SK-N-SH (cell line): ENCODE data around the gene CACNA2D1. TPM values are rescaled to one million over a fixed set of nuclear protein-coding genes. Genes with fewer than 3 reads are reported as not detected.

ENCODE experiments used
- CTCF ChIA-PET: fragments of 300-600, 350-600 bp; formaldehyde crosslinking; extraction: SDS; loops from one replicate; lab custom pipeline; 2021; lab: Yijun Ruan, JAX
- POLR2A ChIA-PET: fragments of 350-600 bp; sonication (Branson Sonifier 250); formaldehyde crosslinking; extraction: SDS; loops from one replicate; lab custom pipeline; 2020; ENCODE audit warnings: antibody characterized with exemption, inconsistent platforms; lab: Yijun Ruan, JAX
- DNase-seq: peaks from one replicate; pipeline ENCODE4 v3.0.0; 2012
- H2AFZ ChIP-seq: fragments of 200-600 bp; sonication (generic); 2 replicates; pipeline ENCODE4 v1.8.1; 2016; ENCODE audit warnings: antibody characterized with exemption, mild to moderate bottlenecking, low read depth
- H3F3A ChIP-seq: fragments of 200-600 bp; sonication (generic); replicated peaks from 2 replicates; pipeline ENCODE3; 2016; ENCODE audit warnings: antibody characterized with exemption, mild to moderate bottlenecking; ENCODE audit not compliant: insufficient read depth
- H3K27ac ChIP-seq, 2 experiments: fragments of 200-500 bp in 1 of 2; fragments of 200-600 bp in 1 of 2; sonication (Bioruptor generic) in 1 of 2; sonication (generic), shearing (Covaris generic) in 1 of 2; 2 replicates each; pipeline versions ENCODE4 v1.5.1 to v1.6.1; 2014 to 2016; ENCODE audit warnings: low read depth in 2 of 2, inconsistent platforms in 1 of 2, low read length in 1 of 2, mild to moderate bottlenecking in 1 of 2, mixed read lengths in 1 of 2
- H3K27me3 ChIP-seq: fragments of 200-600 bp; sonication (generic), shearing (Covaris generic); 2 replicates; pipeline ENCODE4 v1.6.1; 2016; ENCODE audit warnings: mixed run types; ENCODE audit not compliant: insufficient read depth
- H3K36me3 ChIP-seq, 2 experiments: fragments of 200-500 bp in 1 of 2; fragments of 200-600 bp in 1 of 2; sonication (Bioruptor generic) in 1 of 2; sonication (generic) in 1 of 2; replicated peaks in 1 of 2; 2 replicates each; pipeline versions ENCODE3 to v1.5.1; 2014 to 2016; ENCODE audit warnings: low read length in 1 of 2, mild to moderate bottlenecking in 1 of 2; ENCODE audit not compliant: insufficient read depth in 2 of 2, control insufficient read depth in 1 of 2
- H3K4me1 ChIP-seq, 2 experiments: fragments of 200-500 bp in 1 of 2; fragments of 200-600 bp in 1 of 2; sonication (Bioruptor generic) in 1 of 2; sonication (generic), shearing (Covaris generic) in 1 of 2; 2 replicates each; pipeline versions ENCODE4 v1.5.1 to v1.6.1; 2014 to 2016; ENCODE audit warnings: low read depth in 1 of 2, low read length in 1 of 2, mixed run types in 1 of 2; ENCODE audit not compliant: insufficient read depth in 2 of 2, control insufficient read depth in 1 of 2
- H3K4me2 ChIP-seq: fragments of 200-600 bp; sonication (generic), shearing (Covaris generic); 2 replicates; pipeline ENCODE4 v1.6.1; 2017; ENCODE audit warnings: mixed run types
- H3K4me3 ChIP-seq, 2 experiments: fragments of 200-500 bp in 1 of 2; fragments of 200-600 bp in 1 of 2; sonication (Bioruptor generic) in 1 of 2; sonication (generic), shearing (Covaris generic) in 1 of 2; 2 replicates each; pipeline versions ENCODE4 v1.5.1 to v1.8.1; 2014 to 2016; ENCODE audit warnings: low read depth in 2 of 2, inconsistent platforms in 1 of 2, low read length in 1 of 2, mild to moderate bottlenecking in 1 of 2, mixed read lengths in 1 of 2, moderate library complexity in 1 of 2
- H3K79me2 ChIP-seq: fragments of 200-600 bp; sonication (generic); 2 replicates; pipeline ENCODE4 v1.8.1; 2017; ENCODE audit warnings: mild to moderate bottlenecking; ENCODE audit not compliant: insufficient read depth
- H3K9ac ChIP-seq: fragments of 200-600 bp; sonication (generic); 2 replicates; pipeline ENCODE4 v1.6.1; 2017; ENCODE audit warnings: mixed run types
- H3K9me2 ChIP-seq: fragments of 200-600 bp; sonication (generic); 2 replicates; pipeline ENCODE4 v1.6.1; 2017; ENCODE audit warnings: mixed run types
- H3K9me3 ChIP-seq: fragments of 200-600 bp; sonication (generic); 2 replicates; pipeline ENCODE4 v1.6.1; 2017; ENCODE audit warnings: mixed run types, mild to moderate bottlenecking, moderate library complexity
- H4K20me1 ChIP-seq: fragments of 200-600 bp; sonication (generic); 2 replicates; pipeline ENCODE4 v1.6.1; 2017; ENCODE audit warnings: mild to moderate bottlenecking, mixed run types; ENCODE audit not compliant: insufficient read depth
- CHD2 ChIP-seq: fragments of 150-350 bp; IDR thresholded peaks from 2 replicates; pipeline ENCODE4 v1.6.1; 2018; ENCODE audit warnings: low read length; ENCODE audit not compliant: partially characterized antibody
- ELF1 ChIP-seq: IDR thresholded peaks from 2 replicates; pipeline ENCODE4 v1.4.0; 2012
- EZH2phosphoT487 ChIP-seq: fragments of 200-600 bp; sonication (generic); IDR thresholded peaks from 2 replicates; pipeline ENCODE4 v1.6.1; 2017; ENCODE audit warnings: low read depth, mixed run types, mild to moderate bottlenecking, antibody characterized with exemption, moderate library complexity, borderline replicate concordance
- FOSL2 ChIP-seq: IDR thresholded peaks from 2 replicates; pipeline ENCODE4 v1.4.0; 2012; ENCODE audit warnings: low read depth, mild to moderate bottlenecking, moderate library complexity, borderline replicate concordance
- FOXJ3 ChIP-seq: sonication (generic); formaldehyde crosslinking; IDR thresholded peaks from 2 replicates; pipeline ENCODE4 v1.5.1; 2020; ENCODE audit warnings: mild to moderate bottlenecking, missing genetic modification reagents
- FOXM1 ChIP-seq: IDR thresholded peaks from 2 replicates; pipeline ENCODE4 v1.4.0; 2012; ENCODE audit warnings: low read depth, mild to moderate bottlenecking
- GABPA ChIP-seq: IDR thresholded peaks from 2 replicates; pipeline ENCODE4 v1.4.0; 2012; ENCODE audit warnings: low read depth, mild to moderate bottlenecking
- JUND ChIP-seq: IDR thresholded peaks from 2 replicates; pipeline ENCODE4 v1.4.0; 2012
- MEF2A ChIP-seq: IDR thresholded peaks from 2 replicates; pipeline ENCODE4 v1.4.0; 2012; ENCODE audit warnings: low read depth, borderline replicate concordance
- NFIC ChIP-seq: IDR thresholded peaks from 2 replicates; pipeline ENCODE4 v1.4.0; 2012; ENCODE audit warnings: borderline replicate concordance
- PBX3 ChIP-seq: IDR thresholded peaks from 2 replicates; pipeline ENCODE4; 2012
- POLR2AphosphoS5 ChIP-seq: IDR thresholded peaks from 2 replicates; pipeline ENCODE4 v1.6.1; 2012; ENCODE audit warnings: low read depth, low read length
- RCOR1 ChIP-seq: fragments of 150-350 bp; IDR thresholded peaks from 2 replicates; pipeline ENCODE4 v1.6.1; 2017; ENCODE audit warnings: antibody characterized with exemption, low read length
- RXRA ChIP-seq: IDR thresholded peaks from 2 replicates; pipeline ENCODE4 v1.4.0; 2012; ENCODE audit warnings: low read depth, mild to moderate bottlenecking, borderline replicate concordance
- SMC3 ChIP-seq: IDR thresholded peaks from 2 replicates; pipeline ENCODE4 v1.6.1; 2012; ENCODE audit warnings: low read depth, low read length, improper control_type of control experiment
- TAF1 ChIP-seq: IDR thresholded peaks from 2 replicates; pipeline ENCODE4 v1.6.1; 2012; ENCODE audit warnings: low read depth, mild to moderate bottlenecking, low read length, moderate library complexity, borderline replicate concordance
- TCF12 ChIP-seq: IDR thresholded peaks from 2 replicates; pipeline ENCODE4 v1.4.0; 2012
- USF2 ChIP-seq: fragments of 150-350 bp; IDR thresholded peaks from 2 replicates; pipeline ENCODE4 v1.6.1; 2017; ENCODE audit warnings: antibody characterized with exemption, low read length, low read depth, borderline replicate concordance
- WGBS: methylation state at CpG from one replicate; pipeline ENCODE4 v1.1.6; 2017; ENCODE audit warnings: low lambda C conversion rate; 5-methylcytosine and 5-hydroxymethylcytosine counted together
- polyA plus RNA-seq, 3 experiments: library from polyadenylated mRNA; depleted of rRNA; stranded (reverse); fragments of >200 nt; gene quantifications; 2 replicates each; pipeline ENCODE4 v1.2.3, GENCODE V29; 2012
- TF ChIP-seq, protein P1 (sequence below): fragments of 150-350 bp; IDR thresholded peaks from 2 replicates; pipeline ENCODE4 v1.6.1; 2016; ENCODE audit warnings: mild to moderate bottlenecking, low read depth, low read length
- TF ChIP-seq, protein P2 (sequence below): IDR thresholded peaks from 2 replicates; pipeline ENCODE4 v1.4.0; 2012; ENCODE audit warnings: low read depth

Gene CACNA2D1
- polyA plus RNA-seq, 1 of the 3 experiments (the other 2 are of a cell fraction) = 3.4 TPM

DNA sequence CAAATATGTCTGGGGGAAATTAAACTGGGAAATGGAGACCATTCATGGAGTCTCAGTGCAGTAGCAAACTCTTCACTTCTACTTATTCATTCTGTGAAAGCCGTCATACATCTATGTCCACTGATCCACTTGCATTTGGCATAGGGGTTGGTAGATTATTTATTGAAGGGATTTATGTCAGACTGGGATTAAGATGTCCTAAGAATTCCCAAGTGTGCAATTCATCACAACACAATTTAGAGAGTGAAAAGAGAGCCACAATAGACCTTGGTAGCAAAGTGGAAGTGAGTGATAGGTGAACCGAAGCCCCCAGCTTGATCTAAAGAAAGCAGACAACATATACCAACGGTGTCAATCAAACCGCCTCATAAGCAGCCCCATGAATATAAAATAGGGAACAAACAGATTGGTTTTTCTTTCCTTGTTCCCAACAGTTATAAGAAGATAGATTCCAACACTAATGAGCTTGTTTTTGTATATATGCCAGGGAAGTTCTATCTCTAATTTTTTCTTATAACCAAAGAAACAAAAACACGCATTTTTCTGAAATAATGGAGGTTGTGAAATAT, 234.3 kb downstream of the CACNA2D1 start:
- Histone ChIP-seq H3K4me3 (no peak overlapping the region), H3K9me2 (no peaks in the 10 kb centered on the region)
- TF ChIP-seq RXRA (no peak), POLR2AphosphoS5 (no peak), CHD2 (no peak), ELF1 (no peak), SMC3 (no peak), USF2 (no peak), RCOR1 (no peak), NFIC (no peak), FOSL2 (no peak), FOXM1 (no peak), FOXJ3 (CRISPR knock-in tag) (no peak), EZH2phosphoT487 (no peak), TCF12 (no peak), MEF2A (no peak), PBX3 (no peak), GABPA (no peak), JUND (no peak), TAF1 (no peak)
- TF ChIP-seq, protein P1, sequence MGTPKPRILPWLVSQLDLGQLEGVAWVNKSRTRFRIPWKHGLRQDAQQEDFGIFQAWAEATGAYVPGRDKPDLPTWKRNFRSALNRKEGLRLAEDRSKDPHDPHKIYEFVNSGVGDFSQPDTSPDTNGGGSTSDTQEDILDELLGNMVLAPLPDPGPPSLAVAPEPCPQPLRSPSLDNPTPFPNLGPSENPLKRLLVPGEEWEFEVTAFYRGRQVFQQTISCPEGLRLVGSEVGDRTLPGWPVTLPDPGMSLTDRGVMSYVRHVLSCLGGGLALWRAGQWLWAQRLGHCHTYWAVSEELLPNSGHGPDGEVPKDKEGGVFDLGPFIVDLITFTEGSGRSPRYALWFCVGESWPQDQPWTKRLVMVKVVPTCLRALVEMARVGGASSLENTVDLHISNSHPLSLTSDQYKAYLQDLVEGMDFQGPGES = no peak
- TF ChIP-seq, protein P2, sequence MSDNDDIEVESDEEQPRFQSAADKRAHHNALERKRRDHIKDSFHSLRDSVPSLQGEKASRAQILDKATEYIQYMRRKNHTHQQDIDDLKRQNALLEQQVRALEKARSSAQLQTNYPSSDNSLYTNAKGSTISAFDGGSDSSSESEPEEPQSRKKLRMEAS = no peak
- TF ChIP-seq, all 33 proteins: peak for 0
- H3K9me3 ChIP-seq = 0 out of 2 replicates have a peak, but pooled peaks cover 6% of the 10 kb centered on the region
- H3K79me2 ChIP-seq = no peaks in the 10 kb centered on the region
- ChIA-PET POLR2A (no interaction called here), CTCF (interaction anchor here (0.8 to 1.8 kb wide), 5 partner anchors 19 to 363 kb away, joined by 3 to 6 read pairs (median 4); no protein-coding TSS in a partner anchor)
- no peak overlapping the region for H3K4me2 ChIP-seq
- H3K4me1 ChIP-seq = peaks cover 0 to 6% of the 10 kb centered on the region in 2 experiments; a peak in 2 of 4 replicates
- WGBS = 94% methylated on average over 5 of the region's 5 CpGs
- DNase-seq = no peak
- no peaks in the 10 kb centered on the region for H3K27me3 ChIP-seq
- H2AFZ ChIP-seq = no peak overlapping the region
- H3K27ac ChIP-seq = no peak overlapping the region
- no peaks in the 10 kb centered on the region for H3K36me3 ChIP-seq
- H3K9ac ChIP-seq = no peak overlapping the region
- H4K20me1 ChIP-seq = no peaks in the 10 kb centered on the region
- H3F3A ChIP-seq = no peaks in the 10 kb centered on the region
